ENCODE results near the gene TRAF3IP1.
"Not testable (repeated sequence)": the region's sequence is repeated elsewhere in the genome, so short reads cannot be mapped to it uniquely, and the experiment has no call there.

GRCh38 chr2:238405217-238405555, 84.9 kb downstream of the TRAF3IP1 start:
- TF ChIP-seq, protein P1, sequence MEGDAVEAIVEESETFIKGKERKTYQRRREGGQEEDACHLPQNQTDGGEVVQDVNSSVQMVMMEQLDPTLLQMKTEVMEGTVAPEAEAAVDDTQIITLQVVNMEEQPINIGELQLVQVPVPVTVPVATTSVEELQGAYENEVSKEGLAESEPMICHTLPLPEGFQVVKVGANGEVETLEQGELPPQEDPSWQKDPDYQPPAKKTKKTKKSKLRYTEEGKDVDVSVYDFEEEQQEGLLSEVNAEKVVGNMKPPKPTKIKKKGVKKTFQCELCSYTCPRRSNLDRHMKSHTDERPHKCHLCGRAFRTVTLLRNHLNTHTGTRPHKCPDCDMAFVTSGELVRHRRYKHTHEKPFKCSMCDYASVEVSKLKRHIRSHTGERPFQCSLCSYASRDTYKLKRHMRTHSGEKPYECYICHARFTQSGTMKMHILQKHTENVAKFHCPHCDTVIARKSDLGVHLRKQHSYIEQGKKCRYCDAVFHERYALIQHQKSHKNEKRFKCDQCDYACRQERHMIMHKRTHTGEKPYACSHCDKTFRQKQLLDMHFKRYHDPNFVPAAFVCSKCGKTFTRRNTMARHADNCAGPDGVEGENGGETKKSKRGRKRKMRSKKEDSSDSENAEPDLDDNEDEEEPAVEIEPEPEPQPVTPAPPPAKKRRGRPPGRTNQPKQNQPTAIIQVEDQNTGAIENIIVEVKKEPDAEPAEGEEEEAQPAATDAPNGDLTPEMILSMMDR (conservative IDR thresholded peaks at IDR 0.05; ENCODE audit: low read depth, low read length), result not testable (repeated sequence)
- not testable (repeated sequence) for TF ChIP-seq EZH2phosphoT487 (IDR thresholded peaks at IDR 0.05; ENCODE audit: borderline replicate concordance, low read length)
